H9 (cell line): ENCODE measurements around the gene CHD1. TPM values are rescaled to one million over a fixed set of nuclear protein-coding genes. Genes with fewer than 3 reads are reported as not detected.

Source experiments
- DNase-seq: peaks from one replicate; pipeline ENCODE4 v3.0.0-alpha.2; 2017
- H2AFZ ChIP-seq: one replicate; pipeline ENCODE4 v1.6.1; 2013; ENCODE audit warnings: mild to moderate bottlenecking, low read length, control low read depth, moderate library complexity
- H2AK5ac ChIP-seq: 2 replicates; pipeline ENCODE4 v1.6.1; 2013; ENCODE audit warnings: low read length, control low read depth, mixed read lengths; ENCODE audit not compliant: insufficient read length
- H2BK120ac ChIP-seq: one replicate; pipeline ENCODE4 v1.6.1; 2013; ENCODE audit warnings: low read depth, mild to moderate bottlenecking, low read length, control low read depth, inconsistent platforms; ENCODE audit not compliant: poor library complexity, severe bottlenecking
- H2BK12ac ChIP-seq: 2 replicates; pipeline ENCODE4 v1.6.1; 2013; ENCODE audit warnings: low read length, control low read depth, mixed read lengths, low read depth; ENCODE audit not compliant: insufficient read length
- H2BK15ac ChIP-seq: 2 replicates; pipeline ENCODE4 v1.6.1; 2013; ENCODE audit warnings: low read depth, low read length, control low read depth
- H2BK20ac ChIP-seq: one replicate; pipeline ENCODE4 v1.6.1; 2013; ENCODE audit warnings: low read depth, mild to moderate bottlenecking, low read length, control low read depth, inconsistent platforms; ENCODE audit not compliant: poor library complexity, severe bottlenecking
- H2BK5ac ChIP-seq: 2 replicates; pipeline ENCODE4 v1.6.1; 2013; ENCODE audit warnings: low read length, control low read depth, mixed read lengths; ENCODE audit not compliant: insufficient read length
- H3K14ac ChIP-seq: 2 replicates; pipeline ENCODE4 v1.6.1; 2013; ENCODE audit warnings: low read length, control low read depth; ENCODE audit not compliant: insufficient read depth
- H3K18ac ChIP-seq: 2 replicates; pipeline ENCODE4 v1.6.1; 2013; ENCODE audit warnings: low read depth, mild to moderate bottlenecking, mixed read lengths, low read length, control low read depth; ENCODE audit not compliant: insufficient read length
- H3K23ac ChIP-seq: 2 replicates; pipeline ENCODE4 v1.6.1; 2013; ENCODE audit warnings: low read length, control low read depth, mixed read lengths, low read depth; ENCODE audit not compliant: insufficient read length
- H3K23me2 ChIP-seq: 2 replicates; pipeline ENCODE4 v1.6.1; 2013; ENCODE audit warnings: low read depth, mild to moderate bottlenecking, mixed read lengths, low read length, control low read depth; ENCODE audit not compliant: insufficient read length, poor library complexity, severe bottlenecking
- H3K27ac ChIP-seq: 2 replicates; pipeline ENCODE4 v1.5.1; 2013; ENCODE audit warnings: low read length, control low read depth, mixed read lengths, low read depth; ENCODE audit not compliant: insufficient read length
- H3K27me3 ChIP-seq: 2 replicates; pipeline ENCODE4 v1.6.1; 2013; ENCODE audit warnings: low read length, control low read depth, inconsistent platforms; ENCODE audit not compliant: insufficient read depth
- H3K4ac ChIP-seq: 2 replicates; pipeline ENCODE4 v1.6.1; 2013; ENCODE audit warnings: low read depth, mild to moderate bottlenecking, control low read depth, inconsistent platforms, low read length, moderate library complexity
- H3K4me1 ChIP-seq: 2 replicates; pipeline ENCODE4 v1.6.1; 2013; ENCODE audit warnings: low read length, control low read depth, inconsistent platforms; ENCODE audit not compliant: insufficient read depth
- H3K4me2 ChIP-seq: 2 replicates; pipeline ENCODE4 v1.6.1; 2013; ENCODE audit warnings: low read length, control low read depth, mixed read lengths; ENCODE audit not compliant: insufficient read length, insufficient read depth
- H3K56ac ChIP-seq: 2 replicates; pipeline ENCODE4 v1.6.1; 2013; ENCODE audit warnings: low read depth, mild to moderate bottlenecking, mixed read lengths, low read length, control low read depth; ENCODE audit not compliant: insufficient read length
- H3K79me1 ChIP-seq: 2 replicates; pipeline ENCODE4 v1.6.1; 2013; ENCODE audit warnings: low read depth, mild to moderate bottlenecking, moderate library complexity, low read length, control low read depth, inconsistent platforms; ENCODE audit not compliant: insufficient read depth, poor library complexity, severe bottlenecking
- H3K79me2 ChIP-seq: 2 replicates; pipeline ENCODE4 v1.6.1; 2013; ENCODE audit warnings: low read length, control low read depth, inconsistent platforms; ENCODE audit not compliant: insufficient read depth
- H3K9ac ChIP-seq: 2 replicates; pipeline ENCODE4 v1.6.1; 2013; ENCODE audit warnings: low read length, control low read depth, mixed read lengths; ENCODE audit not compliant: insufficient read length; ENCODE audit errors: extremely low read depth
- H3K9me3 ChIP-seq: one replicate; pipeline ENCODE4 v1.6.1; 2013; ENCODE audit warnings: low read depth, low read length, inconsistent platforms; ENCODE audit not compliant: control insufficient read depth
- H3T11ph ChIP-seq: one replicate; pipeline ENCODE4 v1.6.1; 2013; ENCODE audit warnings: mild to moderate bottlenecking, low read length, control low read depth, inconsistent platforms
- H4K20me1 ChIP-seq: one replicate; pipeline ENCODE4 v1.6.1; 2013; ENCODE audit not compliant: control insufficient read depth, insufficient read length, insufficient read depth
- H4K5ac ChIP-seq: 2 replicates; pipeline ENCODE4 v1.6.1; 2013; ENCODE audit warnings: low read depth, mild to moderate bottlenecking, mixed read lengths, low read length, control low read depth; ENCODE audit not compliant: insufficient read length
- H4K8ac ChIP-seq: replicated peaks from 2 replicates; pipeline ENCODE4 v1.6.1; 2013; ENCODE audit warnings: low read length, control low read depth, mixed read lengths, low read depth; ENCODE audit not compliant: insufficient read length
- H4K91ac ChIP-seq: 2 replicates; pipeline ENCODE4 v1.6.1; 2013; ENCODE audit warnings: low read depth, mild to moderate bottlenecking, moderate library complexity, mixed read lengths, low read length, control low read depth; ENCODE audit not compliant: insufficient read length
- H3K27ac Mint-ChIP-seq, 3 experiments: 2 replicates in 2 of 3; 3 replicates in 1 of 3; pipeline ENCODE4 v1.8.0; 2020 to 2021; ENCODE audit warnings: mixed read lengths in 3 of 3, mild to moderate bottlenecking in 1 of 3, moderate library complexity in 1 of 3
- H3K27me3 Mint-ChIP-seq: 2 replicates; pipeline ENCODE4 v1.8.0; 2021; ENCODE audit warnings: low read depth, mild to moderate bottlenecking, moderate library complexity, mixed read lengths
- H3K36me3 Mint-ChIP-seq, 3 experiments: 2 replicates in 2 of 3; 3 replicates in 1 of 3; pipeline ENCODE4 v1.8.0; 2020 to 2021; ENCODE audit warnings: low read depth in 3 of 3, mixed read lengths in 3 of 3; ENCODE audit not compliant: insufficient read depth in 1 of 3
- H3K4me1 Mint-ChIP-seq, 2 experiments: 2 replicates each; pipeline ENCODE4 v1.8.0; 2020; ENCODE audit warnings: mixed read lengths in 2 of 2
- H3K4me3 Mint-ChIP-seq, 2 experiments: 2 replicates in 1 of 2; 3 replicates in 1 of 2; pipeline ENCODE4 v1.8.0; 2020 to 2021; ENCODE audit warnings: mild to moderate bottlenecking in 2 of 2, mixed read lengths in 2 of 2, moderate library complexity in 1 of 2
- H3K9me3 Mint-ChIP-seq, 2 experiments: 2 replicates in 1 of 2; 3 replicates in 1 of 2; pipeline ENCODE4 v1.8.0; 2020; ENCODE audit warnings: mild to moderate bottlenecking in 2 of 2, mixed read lengths in 2 of 2, moderate library complexity in 1 of 2
- WGBS: extraction: QIAGEN DNeasy Blood & Tissue Kit; methylation state at CpG from one replicate; pipeline ENCODE4 v1.1.7; 2013; ENCODE audit warnings: missing lambda C conversion rate, low lambda C conversion rate, mixed read lengths; ENCODE audit not compliant: insufficient read length; ENCODE audit errors: extremely low coverage; 5-methylcytosine and 5-hydroxymethylcytosine counted together
- total RNA-seq: library from RNA; stranded (reverse); gene quantifications from 2 replicates; pipeline ENCODE4 v1.2.1, GENCODE V29; 2021
- TF ChIP-seq, protein P1 (sequence below): fragments of 200-600 bp; sonication (generic); conservative IDR thresholded peaks from 3 replicates; pipeline ENCODE4 v1.8.0; 2021; ENCODE audit warnings: antibody characterized with exemption, mild to moderate bottlenecking

CHD1 gene
- total RNA-seq, 1 experiment from 2014 or later, result 62.7 TPM

DNA sequence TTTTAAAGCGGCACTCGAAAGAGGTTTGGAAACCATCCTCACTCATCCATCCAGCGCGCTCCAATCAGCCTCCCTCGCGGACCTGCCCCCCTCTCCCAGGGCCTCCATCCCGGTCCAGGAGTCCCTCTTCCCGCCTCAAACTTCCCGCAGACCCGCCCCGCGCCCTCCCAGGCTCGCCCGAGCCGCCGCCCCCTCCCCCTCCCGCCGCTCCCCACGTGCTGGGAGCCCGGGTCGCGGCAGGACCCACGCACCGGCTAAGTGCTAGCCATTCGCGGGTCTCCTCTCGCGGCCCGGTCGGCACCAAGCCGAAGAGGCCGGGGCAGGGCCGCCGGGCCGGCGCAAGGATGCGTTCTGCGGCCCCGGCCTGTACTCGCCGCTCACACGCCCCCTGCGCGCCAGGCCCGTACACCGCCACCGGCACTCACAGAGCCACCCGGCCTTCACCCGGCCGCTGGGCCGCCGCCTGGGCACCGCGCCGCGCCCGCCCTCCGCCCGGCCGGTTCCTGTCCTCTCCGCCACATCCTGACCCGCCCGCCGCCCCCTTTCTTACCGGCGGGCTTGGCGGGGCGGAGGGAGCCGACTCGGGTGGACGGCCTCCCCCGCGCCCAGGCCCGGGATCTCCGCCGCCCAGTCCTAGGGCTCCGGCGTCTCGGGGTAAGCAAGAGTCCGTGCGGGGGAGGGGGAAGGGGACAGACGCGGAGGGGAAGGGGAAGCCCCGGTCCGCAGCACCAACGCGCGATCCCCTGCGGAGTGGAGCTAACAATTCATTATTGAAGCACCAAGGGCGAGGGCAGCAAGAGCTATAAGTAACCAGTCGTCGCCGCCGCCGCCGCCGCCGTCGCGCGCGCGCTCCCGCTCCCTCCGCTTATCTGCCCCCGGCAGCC lies 576 bp downstream of the CHD1 start:
- Histone ChIP-seq H4K91ac (no peak overlapping the region), H3K18ac (peak overlapping the region; percentile 81), H3K9ac (peak overlapping the region; percentile 84), H3K4me1 (no peaks in the 10 kb centered on the region), H3K4me2 (peak overlapping the region; percentile 97), H3K79me1 (peaks cover 3% of the 10 kb centered on the region), H3K27ac (peak overlapping the region; percentile 29), H3K79me2 (peaks cover 16% of the 10 kb centered on the region; the same call in 1 of the 2 replicates), H2BK5ac (no peak overlapping the region), H3K4ac (no peak overlapping the region), H4K8ac (no peak overlapping the region), H3K9me3 (no peaks in the 10 kb centered on the region), H3K27me3 (no peaks in the 10 kb centered on the region), H2BK120ac (no peak overlapping the region), H3K23ac (no peak overlapping the region), H3K56ac (no peak overlapping the region), H2BK12ac (no peak overlapping the region), H2BK20ac (no peak overlapping the region), H2AK5ac (no peak overlapping the region), H4K20me1 (no peaks in the 10 kb centered on the region), H4K5ac (no peak overlapping the region), H3K23me2 (peaks cover 8% of the 10 kb centered on the region), H2AFZ (no peak overlapping the region), H3K14ac (peak overlapping the region; percentile 88), H3T11ph (no peak overlapping the region), H2BK15ac (no peak overlapping the region)
- H3K4me1 Mint-ChIP-seq, result peaks cover 18 to 21% of the 10 kb centered on the region in 2 experiments
- peak; percentile 62 for DNase-seq
- H3K27ac Mint-ChIP-seq, result peak overlapping the region; percentile 90 to 99 (median 99)
- WGBS, result no CpG with 5 or more reads among the region's 106 CpGs
- H3K9me3 Mint-ChIP-seq, result no peaks in the 10 kb centered on the region
- H3K27me3 Mint-ChIP-seq, result no peaks in the 10 kb centered on the region
- peak overlapping the region; percentile 87 to 92 for H3K4me3 Mint-ChIP-seq
- TF ChIP-seq, protein P1, sequence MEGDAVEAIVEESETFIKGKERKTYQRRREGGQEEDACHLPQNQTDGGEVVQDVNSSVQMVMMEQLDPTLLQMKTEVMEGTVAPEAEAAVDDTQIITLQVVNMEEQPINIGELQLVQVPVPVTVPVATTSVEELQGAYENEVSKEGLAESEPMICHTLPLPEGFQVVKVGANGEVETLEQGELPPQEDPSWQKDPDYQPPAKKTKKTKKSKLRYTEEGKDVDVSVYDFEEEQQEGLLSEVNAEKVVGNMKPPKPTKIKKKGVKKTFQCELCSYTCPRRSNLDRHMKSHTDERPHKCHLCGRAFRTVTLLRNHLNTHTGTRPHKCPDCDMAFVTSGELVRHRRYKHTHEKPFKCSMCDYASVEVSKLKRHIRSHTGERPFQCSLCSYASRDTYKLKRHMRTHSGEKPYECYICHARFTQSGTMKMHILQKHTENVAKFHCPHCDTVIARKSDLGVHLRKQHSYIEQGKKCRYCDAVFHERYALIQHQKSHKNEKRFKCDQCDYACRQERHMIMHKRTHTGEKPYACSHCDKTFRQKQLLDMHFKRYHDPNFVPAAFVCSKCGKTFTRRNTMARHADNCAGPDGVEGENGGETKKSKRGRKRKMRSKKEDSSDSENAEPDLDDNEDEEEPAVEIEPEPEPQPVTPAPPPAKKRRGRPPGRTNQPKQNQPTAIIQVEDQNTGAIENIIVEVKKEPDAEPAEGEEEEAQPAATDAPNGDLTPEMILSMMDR, result no peak
- peaks cover 9 to 29% (median 27%) of the 10 kb centered on the region in 3 experiments; a peak in 5 of 7 replicates for H3K36me3 Mint-ChIP-seq
